ENCODE measurements around the gene MACO1. TPM values are rescaled to one million over a fixed set of nuclear protein-coding genes. Genes with fewer than 3 reads are reported as not detected.

MACO1 gene
- total and polyA plus RNA-seq, 10 of the 15 experiments (the other 5 are each of a cell fraction or from before 2014, with no cell fraction given), result 3.2 to 19.8 (median 10.3) TPM

DNA sequence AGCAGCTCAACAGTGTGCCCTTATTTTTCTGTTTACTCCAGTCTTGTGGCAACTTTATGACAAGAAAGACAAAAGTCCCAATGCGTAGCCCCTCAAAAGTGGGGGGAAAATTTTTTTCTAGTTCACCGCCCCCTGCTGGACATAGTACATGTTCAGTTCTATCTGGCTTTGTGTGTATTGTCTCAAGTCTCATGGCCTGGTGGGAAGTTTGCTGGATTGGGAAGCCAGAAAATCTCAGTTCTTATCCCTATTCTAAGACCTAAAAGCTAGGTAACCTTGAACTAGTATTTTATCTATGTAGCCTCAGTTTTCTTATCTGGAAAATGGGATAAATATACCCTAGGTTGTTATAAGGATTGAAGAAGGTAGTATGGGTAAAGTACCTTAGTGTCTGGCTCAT is 56.9 kb downstream of the MACO1 start (continued):
- TF ChIP-seq, protein P1, sequence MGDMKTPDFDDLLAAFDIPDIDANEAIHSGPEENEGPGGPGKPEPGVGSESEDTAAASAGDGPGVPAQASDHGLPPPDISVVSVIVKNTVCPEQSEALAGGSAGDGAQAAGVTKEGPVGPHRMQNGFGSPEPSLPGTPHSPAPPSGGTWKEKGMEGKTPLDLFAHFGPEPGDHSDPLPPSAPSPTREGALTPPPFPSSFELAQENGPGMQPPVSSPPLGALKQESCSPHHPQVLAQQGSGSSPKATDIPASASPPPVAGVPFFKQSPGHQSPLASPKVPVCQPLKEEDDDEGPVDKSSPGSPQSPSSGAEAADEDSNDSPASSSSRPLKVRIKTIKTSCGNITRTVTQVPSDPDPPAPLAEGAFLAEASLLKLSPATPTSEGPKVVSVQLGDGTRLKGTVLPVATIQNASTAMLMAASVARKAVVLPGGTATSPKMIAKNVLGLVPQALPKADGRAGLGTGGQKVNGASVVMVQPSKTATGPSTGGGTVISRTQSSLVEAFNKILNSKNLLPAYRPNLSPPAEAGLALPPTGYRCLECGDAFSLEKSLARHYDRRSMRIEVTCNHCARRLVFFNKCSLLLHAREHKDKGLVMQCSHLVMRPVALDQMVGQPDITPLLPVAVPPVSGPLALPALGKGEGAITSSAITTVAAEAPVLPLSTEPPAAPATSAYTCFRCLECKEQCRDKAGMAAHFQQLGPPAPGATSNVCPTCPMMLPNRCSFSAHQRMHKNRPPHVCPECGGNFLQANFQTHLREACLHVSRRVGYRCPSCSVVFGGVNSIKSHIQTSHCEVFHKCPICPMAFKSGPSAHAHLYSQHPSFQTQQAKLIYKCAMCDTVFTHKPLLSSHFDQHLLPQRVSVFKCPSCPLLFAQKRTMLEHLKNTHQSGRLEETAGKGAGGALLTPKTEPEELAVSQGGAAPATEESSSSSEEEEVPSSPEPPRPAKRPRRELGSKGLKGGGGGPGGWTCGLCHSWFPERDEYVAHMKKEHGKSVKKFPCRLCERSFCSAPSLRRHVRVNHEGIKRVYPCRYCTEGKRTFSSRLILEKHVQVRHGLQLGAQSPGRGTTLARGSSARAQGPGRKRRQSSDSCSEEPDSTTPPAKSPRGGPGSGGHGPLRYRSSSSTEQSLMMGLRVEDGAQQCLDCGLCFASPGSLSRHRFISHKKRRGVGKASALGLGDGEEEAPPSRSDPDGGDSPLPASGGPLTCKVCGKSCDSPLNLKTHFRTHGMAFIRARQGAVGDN (IDR thresholded peaks at IDR 0.05), result no peak
- TF ChIP-seq RAD21 (IDR thresholded peaks at IDR 0.05; ENCODE audit: insufficient read depth, low read depth, low read length), result peak; percentile 31; the same call in 1 of the 2 replicates
- TF ChIP-seq, protein P2, sequence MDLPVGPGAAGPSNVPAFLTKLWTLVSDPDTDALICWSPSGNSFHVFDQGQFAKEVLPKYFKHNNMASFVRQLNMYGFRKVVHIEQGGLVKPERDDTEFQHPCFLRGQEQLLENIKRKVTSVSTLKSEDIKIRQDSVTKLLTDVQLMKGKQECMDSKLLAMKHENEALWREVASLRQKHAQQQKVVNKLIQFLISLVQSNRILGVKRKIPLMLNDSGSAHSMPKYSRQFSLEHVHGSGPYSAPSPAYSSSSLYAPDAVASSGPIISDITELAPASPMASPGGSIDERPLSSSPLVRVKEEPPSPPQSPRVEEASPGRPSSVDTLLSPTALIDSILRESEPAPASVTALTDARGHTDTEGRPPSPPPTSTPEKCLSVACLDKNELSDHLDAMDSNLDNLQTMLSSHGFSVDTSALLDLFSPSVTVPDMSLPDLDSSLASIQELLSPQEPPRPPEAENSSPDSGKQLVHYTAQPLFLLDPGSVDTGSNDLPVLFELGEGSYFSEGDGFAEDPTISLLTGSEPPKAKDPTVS (IDR thresholded peaks at IDR 0.05; ENCODE audit: low read depth, low read length), result no peak
- no peak for TF ChIP-seq NR2F1 (conservative IDR thresholded peaks at IDR 0.05)
- no peak for TF ChIP-seq NR2C2 (IDR thresholded peaks at IDR 0.05; ENCODE audit: borderline replicate concordance, control insufficient read depth, insufficient read length, low read depth)
- TF ChIP-seq SMC3 (IDR thresholded peaks at IDR 0.05; ENCODE audit: borderline replicate concordance, low read length), result peak; percentile 56; the same call in 1 of the 2 replicates
- TF ChIP-seq, protein P3, sequence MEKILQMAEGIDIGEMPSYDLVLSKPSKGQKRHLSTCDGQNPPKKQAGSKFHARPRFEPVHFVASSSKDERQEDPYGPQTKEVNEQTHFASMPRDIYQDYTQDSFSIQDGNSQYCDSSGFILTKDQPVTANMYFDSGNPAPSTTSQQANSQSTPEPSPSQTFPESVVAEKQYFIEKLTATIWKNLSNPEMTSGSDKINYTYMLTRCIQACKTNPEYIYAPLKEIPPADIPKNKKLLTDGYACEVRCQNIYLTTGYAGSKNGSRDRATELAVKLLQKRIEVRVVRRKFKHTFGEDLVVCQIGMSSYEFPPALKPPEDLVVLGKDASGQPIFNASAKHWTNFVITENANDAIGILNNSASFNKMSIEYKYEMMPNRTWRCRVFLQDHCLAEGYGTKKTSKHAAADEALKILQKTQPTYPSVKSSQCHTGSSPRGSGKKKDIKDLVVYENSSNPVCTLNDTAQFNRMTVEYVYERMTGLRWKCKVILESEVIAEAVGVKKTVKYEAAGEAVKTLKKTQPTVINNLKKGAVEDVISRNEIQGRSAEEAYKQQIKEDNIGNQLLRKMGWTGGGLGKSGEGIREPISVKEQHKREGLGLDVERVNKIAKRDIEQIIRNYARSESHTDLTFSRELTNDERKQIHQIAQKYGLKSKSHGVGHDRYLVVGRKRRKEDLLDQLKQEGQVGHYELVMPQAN (conservative IDR thresholded peaks at IDR 0.05), result no peak
- no peak for TF ChIP-seq BRCA1 (IDR thresholded peaks at IDR 0.05; ENCODE audit: low read depth, low read length)
- no peak for TF ChIP-seq MTA3 (IDR thresholded peaks at IDR 0.05; ENCODE audit: borderline replicate concordance, low read length)
- TF ChIP-seq RELA (IDR thresholded peaks at IDR 0.05; ENCODE audit: borderline replicate concordance, partially characterized antibody), result no peak
- TF ChIP-seq, protein P4, sequence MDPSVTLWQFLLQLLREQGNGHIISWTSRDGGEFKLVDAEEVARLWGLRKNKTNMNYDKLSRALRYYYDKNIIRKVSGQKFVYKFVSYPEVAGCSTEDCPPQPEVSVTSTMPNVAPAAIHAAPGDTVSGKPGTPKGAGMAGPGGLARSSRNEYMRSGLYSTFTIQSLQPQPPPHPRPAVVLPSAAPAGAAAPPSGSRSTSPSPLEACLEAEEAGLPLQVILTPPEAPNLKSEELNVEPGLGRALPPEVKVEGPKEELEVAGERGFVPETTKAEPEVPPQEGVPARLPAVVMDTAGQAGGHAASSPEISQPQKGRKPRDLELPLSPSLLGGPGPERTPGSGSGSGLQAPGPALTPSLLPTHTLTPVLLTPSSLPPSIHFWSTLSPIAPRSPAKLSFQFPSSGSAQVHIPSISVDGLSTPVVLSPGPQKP (IDR thresholded peaks at IDR 0.05; ENCODE audit: low read depth, low read length), result no peak
- no peak for TF ChIP-seq SUPT20H (IDR thresholded peaks at IDR 0.05; ENCODE audit: borderline replicate concordance, control insufficient read depth, low read depth, low read length)
- TF ChIP-seq, protein P5, sequence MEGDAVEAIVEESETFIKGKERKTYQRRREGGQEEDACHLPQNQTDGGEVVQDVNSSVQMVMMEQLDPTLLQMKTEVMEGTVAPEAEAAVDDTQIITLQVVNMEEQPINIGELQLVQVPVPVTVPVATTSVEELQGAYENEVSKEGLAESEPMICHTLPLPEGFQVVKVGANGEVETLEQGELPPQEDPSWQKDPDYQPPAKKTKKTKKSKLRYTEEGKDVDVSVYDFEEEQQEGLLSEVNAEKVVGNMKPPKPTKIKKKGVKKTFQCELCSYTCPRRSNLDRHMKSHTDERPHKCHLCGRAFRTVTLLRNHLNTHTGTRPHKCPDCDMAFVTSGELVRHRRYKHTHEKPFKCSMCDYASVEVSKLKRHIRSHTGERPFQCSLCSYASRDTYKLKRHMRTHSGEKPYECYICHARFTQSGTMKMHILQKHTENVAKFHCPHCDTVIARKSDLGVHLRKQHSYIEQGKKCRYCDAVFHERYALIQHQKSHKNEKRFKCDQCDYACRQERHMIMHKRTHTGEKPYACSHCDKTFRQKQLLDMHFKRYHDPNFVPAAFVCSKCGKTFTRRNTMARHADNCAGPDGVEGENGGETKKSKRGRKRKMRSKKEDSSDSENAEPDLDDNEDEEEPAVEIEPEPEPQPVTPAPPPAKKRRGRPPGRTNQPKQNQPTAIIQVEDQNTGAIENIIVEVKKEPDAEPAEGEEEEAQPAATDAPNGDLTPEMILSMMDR (IDR thresholded peaks at IDR 0.05 in 2 of 3, conservative IDR thresholded peaks at IDR 0.05 in 1 of 3; ENCODE audit: control insufficient read depth in 2 of 3, extremely low read depth in 1 of 3, insufficient read depth in 1 of 3, low read depth in 3 of 3, low read length in 3 of 3), result peak; percentile 37 to 63 (median 49); a peak in 5 of 6 replicates
- no peak for TF ChIP-seq SIN3A (IDR thresholded peaks at IDR 0.05; ENCODE audit: low read depth, low read length)
- TF ChIP-seq EED (IDR thresholded peaks at IDR 0.05; ENCODE audit: low read depth), result no peak
- TF ChIP-seq, protein P6, sequence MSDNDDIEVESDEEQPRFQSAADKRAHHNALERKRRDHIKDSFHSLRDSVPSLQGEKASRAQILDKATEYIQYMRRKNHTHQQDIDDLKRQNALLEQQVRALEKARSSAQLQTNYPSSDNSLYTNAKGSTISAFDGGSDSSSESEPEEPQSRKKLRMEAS (IDR thresholded peaks at IDR 0.05; ENCODE audit: low read depth, low read length), result no peak
- no peak for TF ChIP-seq SMAD5 (IDR thresholded peaks at IDR 0.05; ENCODE audit: low read depth)
- no peak for TF ChIP-seq ZSCAN29 (IDR thresholded peaks at IDR 0.05)
